Astrocyte (in vitro differentiated cells and primary cell): ENCODE results near the gene OCA2. TPM values are rescaled to one million over a fixed set of nuclear protein-coding genes. Genes with fewer than 3 reads are reported as not detected.

Source experiments
- DNase-seq: peaks from one replicate; pipeline ENCODE4 v3.0.0-alpha.2; 2010; ENCODE audit warnings: low read depth
- FAIRE-seq: peaks from 2 replicates; lab custom pipeline; 2011; peaks lifted over from hg19 to GRCh38; lab: Jason Lieb, UNC
- H2AFZ ChIP-seq: 2 replicates; pipeline ENCODE4 v1.6.0; 2012; ENCODE audit warnings: low read depth, low read length, inconsistent platforms
- H3K27ac ChIP-seq: 2 replicates; pipeline ENCODE4 v1.5.1; 2011; ENCODE audit warnings: low read depth, low read length, inconsistent platforms
- H3K27me3 ChIP-seq: 2 replicates; pipeline ENCODE4 v1.6.0; 2011; ENCODE audit warnings: low read length, inconsistent platforms; ENCODE audit not compliant: insufficient read depth
- H3K36me3 ChIP-seq: 2 replicates; pipeline ENCODE4 v1.5.1; 2011; ENCODE audit warnings: low read length, inconsistent platforms; ENCODE audit not compliant: insufficient read depth
- H3K4me1 ChIP-seq: 2 replicates; pipeline ENCODE4 v1.5.1; 2011; ENCODE audit warnings: low read length, inconsistent platforms; ENCODE audit not compliant: insufficient read depth
- H3K4me2 ChIP-seq: 2 replicates; pipeline ENCODE4 v1.6.0; 2012; ENCODE audit warnings: low read length, inconsistent platforms
- H3K4me3 ChIP-seq: 2 replicates; pipeline ENCODE4 v1.5.1; 2011; ENCODE audit warnings: low read depth, mild to moderate bottlenecking, low read length, inconsistent platforms; ENCODE audit not compliant: insufficient read depth
- H3K79me2 ChIP-seq: 2 replicates; pipeline ENCODE4 v1.6.0; 2012; ENCODE audit warnings: mild to moderate bottlenecking, low read length, inconsistent platforms; ENCODE audit not compliant: insufficient read depth
- H3K9ac ChIP-seq: 2 replicates; pipeline ENCODE4 v1.6.0; 2012; ENCODE audit warnings: mild to moderate bottlenecking, low read length, inconsistent platforms
- H3K9me3 ChIP-seq: 2 replicates; pipeline ENCODE4 v1.5.1; 2012; ENCODE audit warnings: low read depth, mild to moderate bottlenecking, low read length, inconsistent platforms; ENCODE audit not compliant: insufficient read depth
- H4K20me1 ChIP-seq: 2 replicates; pipeline ENCODE4 v1.6.0; 2012; ENCODE audit warnings: low read length, inconsistent platforms; ENCODE audit not compliant: insufficient read depth
- H3K27ac Mint-ChIP-seq: one replicate; pipeline ENCODE4 v1.8.0; 2021; ENCODE audit warnings: mild to moderate bottlenecking, mixed read lengths; ENCODE audit not compliant: unreplicated experiment
- H3K27me3 Mint-ChIP-seq: one replicate; pipeline ENCODE4 v1.8.0; 2021; ENCODE audit warnings: low read depth, mixed read lengths; ENCODE audit not compliant: unreplicated experiment
- H3K36me3 Mint-ChIP-seq: one replicate; pipeline ENCODE4 v1.8.0; 2021; ENCODE audit warnings: low read depth, mixed read lengths; ENCODE audit not compliant: unreplicated experiment
- H3K4me1 Mint-ChIP-seq: one replicate; pipeline ENCODE4 v1.8.0; 2021; ENCODE audit warnings: low read depth, mixed read lengths; ENCODE audit not compliant: unreplicated experiment
- H3K4me3 Mint-ChIP-seq: one replicate; pipeline ENCODE4 v1.8.0; 2021; ENCODE audit warnings: mild to moderate bottlenecking, moderate library complexity, mixed read lengths; ENCODE audit not compliant: unreplicated experiment
- H3K9me3 Mint-ChIP-seq: one replicate; pipeline ENCODE4 v1.8.0; 2021; ENCODE audit warnings: mild to moderate bottlenecking, mixed read lengths; ENCODE audit not compliant: unreplicated experiment
- CTCF ChIP-seq: IDR thresholded peaks from 2 replicates; pipeline ENCODE4 v1.5.1; 2011; ENCODE audit warnings: low read depth, mild to moderate bottlenecking, inconsistent platforms, low read length, moderate library complexity; ENCODE audit not compliant: insufficient read depth
- EZH2 ChIP-seq: IDR thresholded peaks from 2 replicates; pipeline ENCODE4 v1.6.1; 2012; ENCODE audit warnings: mild to moderate bottlenecking, low read length, inconsistent platforms; ENCODE audit not compliant: insufficient read depth
- total RNA-seq: library from RNA; stranded (reverse); gene quantifications from 2 replicates; pipeline ENCODE4 v1.2.1, GENCODE V29; 2021

The OCA2 gene
- total RNA-seq, 1 donor from 2014 or later = 2.9 TPM

- no peak overlapping the region for H3K4me3 ChIP-seq
- H3K27ac ChIP-seq = no peak overlapping the region
- no peaks in the 10 kb centered on the region for H3K27me3 ChIP-seq
- no peak overlapping the region for H3K4me2 ChIP-seq
- no peak overlapping the region for H2AFZ ChIP-seq
- no peaks in the 10 kb centered on the region for H3K9me3 Mint-ChIP-seq
- H3K9me3 ChIP-seq = no peaks in the 10 kb centered on the region
- TF ChIP-seq CTCF (no peak), EZH2 (no peak)
- H3K36me3 ChIP-seq = peaks cover 15% of the 10 kb centered on the region
- peaks cover 25% of the 10 kb centered on the region for H3K36me3 Mint-ChIP-seq
- H3K79me2 ChIP-seq = no peaks in the 10 kb centered on the region
- H3K27me3 Mint-ChIP-seq = peaks cover 2% of the 10 kb centered on the region
- no peak for DNase-seq
- no peak overlapping the region for H3K4me3 Mint-ChIP-seq
- H3K27ac Mint-ChIP-seq = no peak overlapping the region
- H4K20me1 ChIP-seq = peaks cover 29% of the 10 kb centered on the region
- H3K9ac ChIP-seq = no peak overlapping the region
- peaks cover 14% of the 10 kb centered on the region for H3K4me1 ChIP-seq
- no peak for FAIRE-seq
- peaks cover 11% of the 10 kb centered on the region for H3K4me1 Mint-ChIP-seq
Observed at GRCh38 chr15:28111543-28111942, 12.4 kb upstream of the OCA2 start.

DNA sequence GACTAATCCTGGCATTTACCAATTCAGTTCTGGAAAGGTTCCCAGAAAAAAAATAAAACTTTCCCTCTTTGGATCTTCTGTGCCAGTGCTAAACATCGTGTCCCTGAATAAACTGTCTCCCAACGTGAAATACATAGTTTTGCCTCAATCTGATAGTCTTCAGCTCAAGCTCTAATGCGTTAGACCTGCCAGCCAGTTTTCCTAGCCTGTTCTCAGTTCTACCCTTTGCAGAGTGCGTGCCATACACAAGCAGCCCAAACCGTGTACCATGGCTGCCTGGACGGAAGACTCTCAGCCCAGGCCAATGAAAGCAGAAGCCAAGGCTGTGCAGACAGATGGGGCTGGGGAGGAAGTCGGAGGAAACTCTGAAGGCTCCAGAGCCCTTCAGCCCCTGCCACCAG is 11.4 kb upstream of the OCA2 start:
- Histone ChIP-seq H2AFZ (no peak overlapping the region), H4K20me1 (peaks cover 24% of the 10 kb centered on the region), H3K4me1 (peaks cover 14% of the 10 kb centered on the region), H3K79me2 (no peaks in the 10 kb centered on the region), H3K9me3 (no peaks in the 10 kb centered on the region), H3K27me3 (no peaks in the 10 kb centered on the region), H3K4me2 (no peak overlapping the region), H3K27ac (no peak overlapping the region), H3K9ac (no peak overlapping the region), H3K4me3 (no peak overlapping the region), H3K36me3 (peaks cover 15% of the 10 kb centered on the region)
- FAIRE-seq (no peak), DNase-seq (no peak)
- TF ChIP-seq EZH2 = no peak
- no peak for TF ChIP-seq CTCF
- no peaks in the 10 kb centered on the region for H3K9me3 Mint-ChIP-seq
- peaks cover 25% of the 10 kb centered on the region for H3K36me3 Mint-ChIP-seq
- no peak overlapping the region for H3K4me3 Mint-ChIP-seq
- no peak overlapping the region for H3K27ac Mint-ChIP-seq
- H3K4me1 Mint-ChIP-seq = peaks cover 9% of the 10 kb centered on the region
- H3K27me3 Mint-ChIP-seq = peaks cover 5% of the 10 kb centered on the region

DNA sequence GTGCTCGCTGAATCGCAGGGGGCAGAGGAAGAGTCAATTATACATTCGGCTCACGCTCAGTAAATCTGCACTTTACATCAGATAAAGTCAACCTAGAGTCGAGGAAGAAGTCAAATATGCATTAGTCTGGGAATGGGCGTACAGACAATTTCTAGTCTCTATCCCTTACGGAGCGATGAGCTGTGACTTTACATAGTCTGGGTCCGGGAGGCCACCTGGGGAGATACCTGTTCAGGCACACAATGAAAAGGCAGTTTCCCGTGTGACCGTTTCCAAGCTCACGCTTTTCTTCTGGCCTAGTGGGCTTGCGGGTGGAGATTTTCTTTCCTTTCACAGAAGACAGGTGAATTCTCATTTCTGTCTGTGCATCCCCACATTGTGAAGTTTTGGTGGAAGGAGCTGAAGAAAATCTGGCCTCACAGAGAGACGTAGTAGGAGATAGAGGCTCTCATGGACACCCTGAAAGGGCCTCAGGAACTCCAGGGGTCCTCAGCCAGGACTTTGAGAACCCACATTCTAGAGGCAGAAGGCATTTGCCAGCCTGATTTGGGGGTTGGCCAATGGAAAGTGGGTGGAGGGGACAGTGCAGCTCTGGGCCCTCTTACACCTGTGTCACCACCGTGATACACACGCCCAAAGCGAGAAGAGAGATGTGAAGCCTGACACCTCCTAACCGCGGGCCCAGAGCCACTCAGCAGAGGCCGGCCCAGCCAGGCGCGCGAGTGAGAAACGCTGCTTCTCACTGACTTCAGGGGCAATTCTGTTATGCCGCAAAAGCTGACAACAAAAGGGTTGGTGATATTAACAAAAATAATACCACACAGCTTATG is 10.7 kb upstream of the OCA2 start:
- peaks cover 5% of the 10 kb centered on the region for H3K4me1 Mint-ChIP-seq
- H3K27ac Mint-ChIP-seq = no peak overlapping the region
- DNase-seq (no peak), FAIRE-seq (no peak)
- H3K27me3 Mint-ChIP-seq = peaks cover 5% of the 10 kb centered on the region
- Histone ChIP-seq H3K4me2 (no peak overlapping the region), H3K79me2 (no peaks in the 10 kb centered on the region), H3K9me3 (no peaks in the 10 kb centered on the region), H3K36me3 (peaks cover 15% of the 10 kb centered on the region), H3K27me3 (no peaks in the 10 kb centered on the region), H4K20me1 (peaks cover 20% of the 10 kb centered on the region), H3K9ac (no peak overlapping the region), H3K4me3 (no peak overlapping the region), H3K27ac (no peak overlapping the region), H2AFZ (no peak overlapping the region), H3K4me1 (peaks cover 14% of the 10 kb centered on the region)
- H3K4me3 Mint-ChIP-seq = no peak overlapping the region
- no peak for TF ChIP-seq EZH2
- peaks cover 23% of the 10 kb centered on the region for H3K36me3 Mint-ChIP-seq
- no peaks in the 10 kb centered on the region for H3K9me3 Mint-ChIP-seq
